AG09309 (cell line): Measurements from ENCODE around the gene IL1B.

Source experiments
- DNase-seq: peaks from one replicate; pipeline ENCODE4 v3.0.0-alpha.2; 2010; ENCODE audit warnings: low read depth
- H3K4me3 ChIP-seq: 2 replicates; pipeline ENCODE4 v1.5.1; 2011; ENCODE audit warnings: mild to moderate bottlenecking, low read depth, low read length, moderate library complexity; ENCODE audit not compliant: control insufficient read depth
- TF ChIP-seq, protein P1 (sequence below): IDR thresholded peaks from 2 replicates; pipeline ENCODE4 v1.5.1; 2011; ENCODE audit warnings: mild to moderate bottlenecking, low read depth, low read length, inconsistent platforms; ENCODE audit not compliant: insufficient read depth, control insufficient read depth; ENCODE audit errors: missing control alignments

Gene IL1B

GRCh38 chr2:112832841-112833638 is 3.5 kb downstream of the IL1B start:
- no peak for DNase-seq
- no peak overlapping the region for H3K4me3 ChIP-seq
- TF ChIP-seq, protein P1, sequence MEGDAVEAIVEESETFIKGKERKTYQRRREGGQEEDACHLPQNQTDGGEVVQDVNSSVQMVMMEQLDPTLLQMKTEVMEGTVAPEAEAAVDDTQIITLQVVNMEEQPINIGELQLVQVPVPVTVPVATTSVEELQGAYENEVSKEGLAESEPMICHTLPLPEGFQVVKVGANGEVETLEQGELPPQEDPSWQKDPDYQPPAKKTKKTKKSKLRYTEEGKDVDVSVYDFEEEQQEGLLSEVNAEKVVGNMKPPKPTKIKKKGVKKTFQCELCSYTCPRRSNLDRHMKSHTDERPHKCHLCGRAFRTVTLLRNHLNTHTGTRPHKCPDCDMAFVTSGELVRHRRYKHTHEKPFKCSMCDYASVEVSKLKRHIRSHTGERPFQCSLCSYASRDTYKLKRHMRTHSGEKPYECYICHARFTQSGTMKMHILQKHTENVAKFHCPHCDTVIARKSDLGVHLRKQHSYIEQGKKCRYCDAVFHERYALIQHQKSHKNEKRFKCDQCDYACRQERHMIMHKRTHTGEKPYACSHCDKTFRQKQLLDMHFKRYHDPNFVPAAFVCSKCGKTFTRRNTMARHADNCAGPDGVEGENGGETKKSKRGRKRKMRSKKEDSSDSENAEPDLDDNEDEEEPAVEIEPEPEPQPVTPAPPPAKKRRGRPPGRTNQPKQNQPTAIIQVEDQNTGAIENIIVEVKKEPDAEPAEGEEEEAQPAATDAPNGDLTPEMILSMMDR, result no peak

- no peak for DNase-seq
- TF ChIP-seq, protein P1, result no peak
- H3K4me3 ChIP-seq, result no peak overlapping the region
These were observed 4.4 kb downstream of the IL1B start for GRCh38 chr2:112831946-112832840.

DNA sequence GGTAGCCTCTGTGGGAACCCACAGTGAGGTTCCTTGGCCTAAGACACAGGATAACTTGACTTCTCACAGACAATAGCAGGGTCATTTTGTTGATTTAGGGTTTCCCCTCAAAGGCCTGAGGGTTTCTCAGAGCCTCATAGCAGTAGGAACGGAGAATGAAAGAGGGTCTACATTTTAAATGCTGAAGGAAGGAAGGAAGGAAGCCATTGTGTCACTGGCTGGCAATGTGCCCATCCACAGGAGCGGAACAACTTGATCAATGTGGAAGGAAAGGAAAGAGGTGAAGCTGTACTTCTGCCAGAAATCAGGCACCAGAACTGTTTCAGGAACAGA is 5.1 kb downstream of the IL1B start:
- TF ChIP-seq, protein P1, result no peak
- no peak for DNase-seq
- no peak overlapping the region for H3K4me3 ChIP-seq

DNA sequence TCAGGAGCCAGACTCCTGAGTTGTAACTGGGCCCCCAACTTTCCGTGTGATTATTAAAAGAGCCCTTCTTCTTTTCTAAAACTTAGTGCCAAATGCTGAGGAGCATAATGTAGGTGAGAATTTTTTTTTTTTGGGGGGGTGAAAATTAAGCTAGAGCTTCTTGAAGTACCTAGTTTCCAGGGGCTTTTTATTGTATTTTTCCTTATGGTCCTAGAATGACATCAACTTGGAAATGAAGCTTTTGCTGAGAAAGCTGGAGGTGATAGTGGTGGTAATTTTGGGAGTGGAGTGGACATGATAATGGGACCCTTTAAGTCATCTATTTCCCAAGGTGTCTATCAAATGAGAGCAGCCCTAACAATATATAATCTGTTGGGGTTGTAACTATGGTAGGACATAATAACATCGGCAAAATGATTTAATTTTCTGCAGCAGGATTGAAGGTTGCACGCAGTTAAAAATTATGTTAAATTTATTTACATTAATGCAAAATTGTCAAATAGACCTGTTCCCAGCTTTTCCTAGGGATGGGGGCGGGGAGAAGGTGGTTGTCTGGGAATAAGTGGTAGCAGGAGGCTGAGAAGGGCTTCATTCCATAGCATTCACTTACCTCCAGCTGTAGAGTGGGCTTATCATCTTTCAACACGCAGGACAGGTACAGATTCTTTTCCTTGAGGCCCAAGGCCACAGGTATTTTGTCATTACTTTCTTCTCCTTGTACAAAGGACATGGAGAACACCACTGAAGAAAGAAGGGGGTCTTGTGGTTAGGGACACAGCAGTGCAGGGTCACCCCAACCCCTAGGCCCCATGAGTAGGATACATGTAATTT is 5.7 kb downstream of the IL1B start:
- H3K4me3 ChIP-seq, result no peak overlapping the region
- TF ChIP-seq, protein P1, result no peak
- DNase-seq, result no peak

- DNase-seq, result no peak
- H3K4me3 ChIP-seq, result no peak overlapping the region
- TF ChIP-seq, protein P1, result no peak
These were observed 6.5 kb downstream of the IL1B start for GRCh38 chr2:112829961-112830681.
